HG02642 (cell line): Measurements from ENCODE around the gene ZBED5.
"Not testable (repeated sequence)": the region's sequence is repeated elsewhere in the genome, so short reads cannot be mapped to it uniquely, and the experiment has no call there.

Experiments used
- ATAC-seq: cut with Tn5 transposase; IDR thresholded peaks from one replicate; pipeline ENCODE4 v1.9.1; 2021; ENCODE audit warnings: mild to moderate bottlenecking; ENCODE audit not compliant: unreplicated experiment, poor library complexity

The ZBED5 gene

GRCh38 chr11:10844356-10844755, 13.5 kb downstream of the ZBED5 start:
- no peak for ATAC-seq

- no peak for ATAC-seq
These were observed 19.0 kb downstream of the ZBED5 start for GRCh38 chr11:10838881-10839280.

- no peak for ATAC-seq
These were observed 19.8 kb downstream of the ZBED5 start for GRCh38 chr11:10838083-10838482.

- ATAC-seq = not testable (repeated sequence)
These were observed 21.0 kb downstream of the ZBED5 start for GRCh38 chr11:10836884-10837283.

GRCh38 chr11:10829139-10829538, 28.7 kb downstream of the ZBED5 start:
- no peak for ATAC-seq

GRCh38 chr11:10828402-10828801, 29.5 kb downstream of the ZBED5 start:
- ATAC-seq = no peak

GRCh38 chr11:10824888-10825287, 33.0 kb downstream of the ZBED5 start:
- peak; percentile 79 for ATAC-seq

- no peak for ATAC-seq
These were observed 34.7 kb downstream of the ZBED5 start for GRCh38 chr11:10823152-10823579.

GRCh38 chr11:10822491-10822890, 35.4 kb downstream of the ZBED5 start:
- not testable (repeated sequence) for ATAC-seq

- ATAC-seq = no peak
These were observed 39.3 kb downstream of the ZBED5 start for GRCh38 chr11:10818594-10818993.

- ATAC-seq = no peak
These were observed 43.9 kb downstream of the ZBED5 start for GRCh38 chr11:10813945-10814344.

- peak; percentile 19 for ATAC-seq
These were observed 48.3 kb downstream of the ZBED5 start for GRCh38 chr11:10809373-10810160.

- ATAC-seq = peak; percentile 93
These were observed 49.1 kb downstream of the ZBED5 start, which contains the start of gene EIF4G2 for GRCh38 chr11:10808553-10809372. Gene EIF4G2, minus strand, starts transcription at chr11:10808926.

GRCh38 chr11:10808235-10808552, 49.7 kb downstream of the ZBED5 start:
- peak; percentile 14 for ATAC-seq

- peak; percentile 13 for ATAC-seq
These were observed 50.2 kb downstream of the ZBED5 start for GRCh38 chr11:10807493-10808234.

- ATAC-seq = no peak
These were observed 51.6 kb downstream of the ZBED5 start for GRCh38 chr11:10806206-10806605.

- ATAC-seq = no peak
These were observed 52.1 kb downstream of the ZBED5 start for GRCh38 chr11:10805741-10806140.

- ATAC-seq = no peak
These were observed 54.2 kb downstream of the ZBED5 start for GRCh38 chr11:10803676-10804075.
